Thoracic aorta (tissue), 2 donors: ENCODE data around the gene ZNHIT1. TPM values are rescaled to one million over a fixed set of nuclear protein-coding genes. Genes with fewer than 3 reads are reported as not detected.

Source experiments
- ATAC-seq: fragments of 150-250 bp; one replicate; pipeline ENCODE4 v1.8.0; 2017; ENCODE audit warnings: low read depth; ENCODE audit not compliant: insufficient number of reproducible peaks, low FRiP score
- DNase-seq: peaks from one replicate; pipeline ENCODE4 v3.0.0-alpha.2; 2020; ENCODE audit warnings: low spot score
- H3K27ac ChIP-seq, 2 donors: fragments of 200-600 bp; sonication (generic); 1 replicate in 1 of 2; 2 replicates in 1 of 2; pipeline ENCODE4 v1.5.1; 2016; ENCODE audit warnings: mild to moderate bottlenecking in 2 of 2, moderate library complexity in 2 of 2
- H3K27me3 ChIP-seq: fragments of 200-600 bp; sonication (generic); replicated peaks from 2 replicates; pipeline ENCODE4 v1.6.0; 2016; ENCODE audit warnings: mild to moderate bottlenecking; ENCODE audit not compliant: insufficient read depth
- H3K36me3 ChIP-seq: fragments of 200-600 bp; sonication (generic); one replicate; pipeline ENCODE4 v1.5.1; 2016
- H3K4me1 ChIP-seq, 2 donors: fragments of 200-600 bp; sonication (generic); 1 replicate in 1 of 2; 2 replicates in 1 of 2; pipeline versions ENCODE4 v1.5.1 to v1.6.0; 2016; ENCODE audit warnings: low read depth in 2 of 2, mild to moderate bottlenecking in 1 of 2; ENCODE audit not compliant: control insufficient read depth in 1 of 2
- H3K4me3 ChIP-seq: fragments of 200-600 bp; sonication (generic); 2 replicates; pipeline ENCODE4 v1.5.1; 2016; ENCODE audit warnings: mild to moderate bottlenecking
- H3K9me3 ChIP-seq: fragments of 200-600 bp; sonication (generic); 2 replicates; pipeline ENCODE4 v1.5.1; 2016
- CTCF ChIP-seq: fragments of 200-600 bp; sonication (generic); IDR thresholded peaks from one replicate; pipeline ENCODE4 v1.5.1; 2019; ENCODE audit warnings: antibody characterized with exemption
- total RNA-seq, 2 donors: library from RNA; depleted of rRNA; stranded (reverse); fragments of >200 nt; gene quantifications; one replicate each; pipeline versions ENCODE4 v1.1.0 to v1.2.3, GENCODE V29; 2016

ZNHIT1 gene
- total RNA-seq, 2 donors from 2014 or later, result 43.7 to 53.2 TPM

GRCh38 chr7:101239951-101240220 is 21.9 kb downstream of the ZNHIT1 start:
- H3K4me3 ChIP-seq, result no peak overlapping the region
- DNase-seq (no peak), ATAC-seq (no peak)
- peaks cover 25% of the 10 kb centered on the region for H3K36me3 ChIP-seq
- H3K27ac ChIP-seq, result no peak overlapping the region
- peaks cover 10 to 24% of the 10 kb centered on the region in 2 donors for H3K4me1 ChIP-seq
- H3K27me3 ChIP-seq, result no peaks in the 10 kb centered on the region
- TF ChIP-seq CTCF, result no peak
- no peaks in the 10 kb centered on the region for H3K9me3 ChIP-seq

GRCh38 chr7:101240226-101241014 is 22.5 kb downstream of the ZNHIT1 start:
- no peak for DNase-seq
- Histone ChIP-seq H3K4me1 (peaks cover 12 to 28% of the 10 kb centered on the region in 2 donors), H3K36me3 (peaks cover 25% of the 10 kb centered on the region)

GRCh38 chr7:101241015-101241363 is 23.0 kb downstream of the ZNHIT1 start:
- no peaks in the 10 kb centered on the region for H3K27me3 ChIP-seq
- H3K9me3 ChIP-seq, result no peaks in the 10 kb centered on the region
- peaks cover 25% of the 10 kb centered on the region for H3K36me3 ChIP-seq
- peaks cover 12 to 33% of the 10 kb centered on the region in 2 donors for H3K4me1 ChIP-seq
- ATAC-seq (no peak), DNase-seq (no peak)
- H3K27ac ChIP-seq, result no peak overlapping the region
- no peak for TF ChIP-seq CTCF
- no peak overlapping the region for H3K4me3 ChIP-seq

More at GRCh38 chr7:101240226-101241014, 22.5 kb downstream of the ZNHIT1 start:
- no peak overlapping the region for H3K27ac ChIP-seq
- H3K27me3 ChIP-seq, result no peaks in the 10 kb centered on the region
- no peak for TF ChIP-seq CTCF
- ATAC-seq, result no peak
- H3K4me3 ChIP-seq, result no peak overlapping the region
- no peaks in the 10 kb centered on the region for H3K9me3 ChIP-seq

- TF ChIP-seq CTCF, result no peak
- Histone ChIP-seq H3K27ac (no peak overlapping the region), H3K36me3 (peaks cover 25% of the 10 kb centered on the region), H3K4me1 (peaks cover 12 to 40% of the 10 kb centered on the region in 2 donors), H3K9me3 (no peaks in the 10 kb centered on the region), H3K4me3 (no peak overlapping the region), H3K27me3 (no peaks in the 10 kb centered on the region)
- DNase-seq (no peak), ATAC-seq (no peak)
Measured at GRCh38 chr7:101241443-101242349, 23.7 kb downstream of the ZNHIT1 start.

GRCh38 chr7:101243646-101244374 is 25.8 kb downstream of the ZNHIT1 start:
- peak; percentile 94 for TF ChIP-seq CTCF
- Histone ChIP-seq H3K4me3 (peak overlapping the region; percentile 71), H3K36me3 (peaks cover 23% of the 10 kb centered on the region), H3K27ac (peak overlapping the region; percentile 85 to 95), H3K9me3 (no peaks in the 10 kb centered on the region), H3K27me3 (no peaks in the 10 kb centered on the region), H3K4me1 (peaks cover 12 to 37% of the 10 kb centered on the region in 2 donors)
- ATAC-seq (no peak), DNase-seq (no peak)
